Keratinocyte (primary cell): Measurements from ENCODE around the gene PNRC1. TPM values are rescaled to one million over a fixed set of nuclear protein-coding genes. Genes with fewer than 3 reads are reported as not detected.

Source experiments
- DNase-seq: peaks from one replicate; pipeline ENCODE4 v3.0.0-alpha.2; 2011; ENCODE audit warnings: low read depth, missing footprints, low spot score
- FAIRE-seq: peaks from 2 replicates; lab custom pipeline; 2011; peaks lifted over from hg19 to GRCh38; lab: Jason Lieb, UNC
- H2AFZ ChIP-seq: 2 replicates; pipeline ENCODE4 v1.6.0; 2012; ENCODE audit warnings: low read length, control low read depth, inconsistent platforms; ENCODE audit not compliant: control insufficient read depth
- H3K27ac ChIP-seq: 2 replicates; pipeline ENCODE4 v1.5.1; 2011; ENCODE audit warnings: low read length; ENCODE audit not compliant: control insufficient read depth, insufficient read depth
- H3K27me3 ChIP-seq: 3 replicates; pipeline ENCODE4 v1.6.0; 2011; ENCODE audit warnings: low read length; ENCODE audit not compliant: control insufficient read depth, insufficient read depth; ENCODE audit errors: extremely low read depth
- H3K36me3 ChIP-seq, 2 experiments: 2 replicates in 1 of 2; 3 replicates in 1 of 2; pipeline ENCODE4 v1.5.1; 2011; ENCODE audit warnings: low read length in 2 of 2, mild to moderate bottlenecking in 1 of 2; ENCODE audit not compliant: control insufficient read depth in 2 of 2, insufficient read depth in 2 of 2; ENCODE audit errors: extremely low read depth in 1 of 2
- H3K4me1 ChIP-seq: 3 replicates; pipeline ENCODE4 v1.5.1; 2011; ENCODE audit warnings: low read length; ENCODE audit not compliant: control insufficient read depth, insufficient read depth; ENCODE audit errors: extremely low read depth
- H3K4me2 ChIP-seq: 3 replicates; pipeline ENCODE4 v1.6.0; 2011; ENCODE audit warnings: low read depth, low read length; ENCODE audit not compliant: control insufficient read depth, insufficient read depth; ENCODE audit errors: extremely low read depth
- H3K4me3 ChIP-seq, 3 experiments: fragments of 200-600 bp in 1 of 3; sonication (generic) in 1 of 3; 2 replicates in 2 of 3; 3 replicates in 1 of 3; pipeline ENCODE4 v1.5.1; 2011 to 2016; ENCODE audit warnings: low read length in 3 of 3, mild to moderate bottlenecking in 3 of 3, control low read depth in 2 of 3, inconsistent platforms in 1 of 3, low read depth in 1 of 3, mixed read lengths in 1 of 3, mixed run types in 1 of 3, moderate library complexity in 1 of 3; ENCODE audit not compliant: control insufficient read depth in 2 of 3, insufficient read depth in 2 of 3; ENCODE audit errors: extremely low read depth in 1 of 3
- H3K79me2 ChIP-seq: 2 replicates; pipeline ENCODE4 v1.6.0; 2012; ENCODE audit warnings: low read length; ENCODE audit not compliant: control insufficient read depth, insufficient read depth
- H3K9ac ChIP-seq: 3 replicates; pipeline ENCODE4 v1.6.0; 2011; ENCODE audit warnings: low read length; ENCODE audit not compliant: control insufficient read depth, insufficient read depth; ENCODE audit errors: extremely low read depth
- H3K9me1 ChIP-seq: 3 replicates; pipeline ENCODE4 v1.6.0; 2011; ENCODE audit warnings: low read length; ENCODE audit not compliant: control insufficient read depth, insufficient read depth; ENCODE audit errors: extremely low read depth
- H3K9me3 ChIP-seq: 2 replicates; pipeline ENCODE4 v1.5.1; 2012; ENCODE audit warnings: low read depth, low read length; ENCODE audit not compliant: control insufficient read depth
- H4K20me1 ChIP-seq: 3 replicates; pipeline ENCODE4 v1.6.0; 2011; ENCODE audit warnings: low read length; ENCODE audit not compliant: control insufficient read depth, insufficient read depth; ENCODE audit errors: extremely low read depth
- EZH2 ChIP-seq: IDR thresholded peaks from one replicate; pipeline ENCODE4 v1.6.1; 2012; ENCODE audit warnings: inconsistent platforms, mild to moderate bottlenecking, low read length, moderate library complexity
- dilution Hi-C: fragments of 300-500 bp; cut with MboI; formaldehyde crosslinking; loops from one replicate; pipeline ENCODE4 v1.7.0; 2020; ENCODE audit warnings: low sequenced_read_pairs; ENCODE audit not compliant: extremely low pct_ligation_motif_present
- polyA plus RNA-seq, 5 experiments: library from polyadenylated mRNA; depleted of rRNA in 3 of 5; stranded (reverse) in 3 of 5; stranded (forward) in 1 of 5; unstranded in 1 of 5; fragments of >200 nt; gene quantifications; 1 replicate in 1 of 5; 2 replicates in 3 of 5; 3 replicates in 1 of 5; pipeline versions ENCODE4 v1.2.1 to v1.2.3, GENCODE V29; 2011 to 2012; ENCODE audit warnings: missing spikeins in 2 of 5, low read depth in 1 of 5, low replicate concordance in 1 of 5
- TF ChIP-seq, protein P1 (sequence below), 3 experiments: IDR thresholded peaks in 1 of 3; conservative IDR thresholded peaks in 1 of 3; optimal IDR thresholded peaks in 1 of 3; 2 replicates in 2 of 3; 3 replicates in 1 of 3; pipeline versions ENCODE3 to v1.5.1; 2011; ENCODE audit warnings: low read length in 3 of 3, mild to moderate bottlenecking in 3 of 3, moderate library complexity in 2 of 3, control low read depth in 1 of 3, inconsistent platforms in 1 of 3; ENCODE audit not compliant: insufficient read depth in 2 of 3; ENCODE audit errors: extremely low read depth in 1 of 3

The PNRC1 gene
- polyA plus RNA-seq, 1 donor (not counting 4 experiments of a cell fraction or from before 2014, with no cell fraction given), result 34.6 TPM

DNA sequence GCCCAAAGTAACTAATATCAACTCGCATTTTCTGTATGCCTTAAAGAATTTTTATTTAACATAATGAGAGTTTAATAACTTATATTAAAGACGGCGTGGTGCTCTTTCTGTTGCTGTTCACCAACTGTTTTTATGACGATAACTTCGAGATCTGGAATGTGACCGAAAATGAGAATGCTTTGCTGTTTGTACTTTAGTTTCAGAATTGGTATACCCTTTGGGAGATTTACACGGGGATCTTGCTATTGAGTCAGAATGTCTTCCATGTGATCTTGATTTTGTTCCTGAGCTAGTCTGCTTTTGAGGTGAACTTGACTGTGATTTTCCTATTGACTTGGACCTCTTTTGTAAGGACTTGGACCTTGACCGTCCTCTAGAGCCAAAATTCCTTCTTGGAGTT is 17.9 kb downstream of the PNRC1 start:
- FAIRE-seq (no peak), DNase-seq (no peak)
- Histone ChIP-seq H2AFZ (no peak overlapping the region), H3K36me3 (no peaks in the 10 kb centered on the region), H3K27me3 (no peaks in the 10 kb centered on the region), H3K4me3 (no peak overlapping the region), H3K27ac (no peak overlapping the region), H3K79me2 (no peaks in the 10 kb centered on the region), H3K9me1 (no peaks in the 10 kb centered on the region), H3K9me3 (no peaks in the 10 kb centered on the region), H3K4me2 (no peak overlapping the region), H3K4me1 (no peaks in the 10 kb centered on the region), H4K20me1 (no peaks in the 10 kb centered on the region), H3K9ac (no peak overlapping the region)
- dilution Hi-C loops, result no loop called here
- TF ChIP-seq, protein P1, sequence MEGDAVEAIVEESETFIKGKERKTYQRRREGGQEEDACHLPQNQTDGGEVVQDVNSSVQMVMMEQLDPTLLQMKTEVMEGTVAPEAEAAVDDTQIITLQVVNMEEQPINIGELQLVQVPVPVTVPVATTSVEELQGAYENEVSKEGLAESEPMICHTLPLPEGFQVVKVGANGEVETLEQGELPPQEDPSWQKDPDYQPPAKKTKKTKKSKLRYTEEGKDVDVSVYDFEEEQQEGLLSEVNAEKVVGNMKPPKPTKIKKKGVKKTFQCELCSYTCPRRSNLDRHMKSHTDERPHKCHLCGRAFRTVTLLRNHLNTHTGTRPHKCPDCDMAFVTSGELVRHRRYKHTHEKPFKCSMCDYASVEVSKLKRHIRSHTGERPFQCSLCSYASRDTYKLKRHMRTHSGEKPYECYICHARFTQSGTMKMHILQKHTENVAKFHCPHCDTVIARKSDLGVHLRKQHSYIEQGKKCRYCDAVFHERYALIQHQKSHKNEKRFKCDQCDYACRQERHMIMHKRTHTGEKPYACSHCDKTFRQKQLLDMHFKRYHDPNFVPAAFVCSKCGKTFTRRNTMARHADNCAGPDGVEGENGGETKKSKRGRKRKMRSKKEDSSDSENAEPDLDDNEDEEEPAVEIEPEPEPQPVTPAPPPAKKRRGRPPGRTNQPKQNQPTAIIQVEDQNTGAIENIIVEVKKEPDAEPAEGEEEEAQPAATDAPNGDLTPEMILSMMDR (optimal IDR thresholded peaks at IDR 0.05 in 1 of 3, IDR thresholded peaks at IDR 0.05 in 1 of 3, conservative IDR thresholded peaks at IDR 0.05 in 1 of 3; ENCODE audit: extremely low read depth in 1 of 3, insufficient read depth in 2 of 3, low read length in 3 of 3), result no peak
- no peak for TF ChIP-seq EZH2

DNA sequence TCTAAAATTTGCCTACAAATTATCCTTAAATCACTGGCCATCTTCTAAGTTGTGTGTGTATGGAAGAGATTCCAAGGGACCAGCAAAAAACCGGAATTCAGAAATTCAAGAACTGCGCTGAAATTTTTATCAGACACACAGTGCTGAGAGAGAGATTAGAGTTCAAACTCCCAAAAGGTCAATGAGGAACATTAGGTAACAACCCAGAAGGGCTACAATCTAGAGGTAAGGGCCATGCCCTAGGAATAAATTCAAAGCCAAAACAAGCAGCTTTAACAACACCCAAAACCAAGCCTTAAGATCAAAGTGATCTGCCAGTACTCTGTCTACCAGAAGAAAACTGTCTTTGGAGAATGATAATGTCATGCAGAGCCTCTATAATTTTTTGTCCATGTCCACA is 19.6 kb downstream of the PNRC1 start:
- dilution Hi-C loops, result no loop called here
- H3K79me2 ChIP-seq, result no peaks in the 10 kb centered on the region
- TF ChIP-seq, protein P1 (optimal IDR thresholded peaks at IDR 0.05 in 1 of 3, IDR thresholded peaks at IDR 0.05 in 1 of 3, conservative IDR thresholded peaks at IDR 0.05 in 1 of 3; ENCODE audit: extremely low read depth in 1 of 3, insufficient read depth in 2 of 3, low read length in 3 of 3), result no peak
- no peak for TF ChIP-seq EZH2
- no peak overlapping the region for H3K4me3 ChIP-seq
- H4K20me1 ChIP-seq, result no peaks in the 10 kb centered on the region
- H3K36me3 ChIP-seq, result no peaks in the 10 kb centered on the region
- no peaks in the 10 kb centered on the region for H3K9me1 ChIP-seq
- H3K4me2 ChIP-seq, result no peak overlapping the region
- no peak for FAIRE-seq
- H2AFZ ChIP-seq, result no peak overlapping the region
- no peak for DNase-seq
- H3K27me3 ChIP-seq, result no peaks in the 10 kb centered on the region
- no peaks in the 10 kb centered on the region for H3K9me3 ChIP-seq
- H3K27ac ChIP-seq, result no peak overlapping the region
- no peak overlapping the region for H3K9ac ChIP-seq
- H3K4me1 ChIP-seq, result no peaks in the 10 kb centered on the region
